Measurements from ENCODE around the gene EOLA1.
A peak's percentile ranks its signal among the peaks of the same experiment; 100 is the strongest.
"Not testable (repeated sequence)": the region's sequence is repeated elsewhere in the genome, so short reads cannot be mapped to it uniquely, and the experiment has no call there.

EOLA1 gene

DNA sequence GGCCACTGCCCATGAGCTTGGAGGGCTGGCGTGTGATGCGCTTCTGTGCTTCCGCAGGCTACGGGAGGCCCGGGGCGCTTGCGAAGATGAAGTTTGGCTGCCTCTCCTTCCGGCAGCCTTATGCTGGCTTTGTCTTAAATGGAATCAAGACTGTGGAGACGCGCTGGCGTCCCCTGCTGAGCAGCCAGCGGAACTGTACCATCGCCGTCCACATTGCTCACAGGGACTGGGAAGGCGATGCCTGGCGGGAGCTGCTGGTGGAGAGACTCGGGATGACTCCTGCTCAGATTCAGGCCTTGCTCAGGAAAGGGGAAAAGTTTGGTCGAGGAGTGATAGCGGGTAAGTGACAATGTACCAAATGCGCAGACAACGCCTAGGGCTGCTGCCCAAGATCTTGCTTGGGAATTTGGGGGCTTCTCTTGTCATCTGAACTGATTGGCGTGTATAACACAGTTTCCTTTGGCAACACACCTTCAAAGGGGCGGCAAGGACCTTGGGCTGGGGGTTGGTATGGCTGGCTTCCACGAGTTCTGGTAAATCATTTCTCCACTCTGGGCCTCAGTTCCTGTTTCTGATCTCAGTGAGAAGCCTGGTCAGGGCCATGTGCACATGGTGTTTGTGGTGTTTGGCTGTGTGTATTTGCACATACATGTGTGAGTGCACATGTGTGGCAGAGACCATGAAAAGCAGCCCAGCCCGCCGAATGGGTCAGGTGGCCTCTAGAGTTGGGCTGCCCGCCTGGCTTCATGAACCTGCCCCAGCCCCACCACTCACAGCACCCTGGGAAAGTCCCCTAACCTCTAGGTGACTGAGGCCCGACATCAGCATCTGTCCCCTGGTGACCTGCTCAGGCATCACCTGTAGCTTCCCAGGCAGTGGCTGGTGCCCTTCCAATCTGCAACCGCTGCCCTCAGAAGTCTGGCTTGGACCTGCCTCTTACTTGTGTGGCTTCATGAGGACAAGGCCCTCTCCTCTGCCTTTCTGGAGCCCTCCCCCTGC is 5.0 kb downstream of the EOLA1 start:
- DNase-seq (ENCODE audit: low read depth in 2 of 2) = not testable (repeated sequence)

DNA sequence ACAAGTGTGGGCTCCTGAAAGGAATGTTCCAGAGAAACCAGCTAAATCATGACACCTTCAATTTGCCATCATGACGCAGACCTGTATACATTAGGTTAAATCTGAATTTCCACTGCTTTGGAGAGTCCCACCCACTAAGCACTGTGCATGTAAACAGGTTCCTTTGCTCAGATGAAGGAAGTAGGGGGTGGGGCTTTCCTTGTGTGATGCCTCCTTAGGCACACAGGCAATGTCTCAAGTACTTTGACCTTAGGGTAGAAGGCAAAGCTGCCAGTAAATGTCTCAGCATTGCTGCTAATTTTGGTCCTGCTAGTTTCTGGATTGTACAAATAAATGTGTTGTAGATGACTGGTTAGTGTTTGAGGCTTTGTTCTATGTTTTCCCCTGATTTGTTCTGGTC is 6.2 kb downstream of the EOLA1 start:
- DNase-seq (ENCODE audit: low read depth in 2 of 2) = not testable (repeated sequence)

DNA sequence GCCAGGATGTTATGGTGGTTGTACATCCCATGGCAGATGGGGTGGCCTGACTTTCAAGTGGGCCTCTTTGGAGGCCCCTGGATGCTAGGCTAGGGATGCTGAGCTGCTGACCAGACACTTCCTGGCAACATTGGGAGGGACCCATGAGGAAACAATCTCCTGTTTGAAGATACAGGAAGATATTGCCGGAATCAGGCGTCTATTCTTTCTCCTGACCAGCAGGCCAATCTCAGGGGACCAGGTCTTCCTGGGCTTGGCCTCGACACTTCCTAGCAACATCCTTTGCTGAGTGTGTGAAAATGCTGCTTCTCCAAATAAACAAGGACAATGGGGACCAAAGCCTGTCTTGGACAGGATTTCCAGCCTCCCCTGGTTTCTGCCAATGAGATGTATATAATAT is 7.0 kb downstream of the EOLA1 start:
- DNase-seq (ENCODE audit: low read depth in 2 of 2) = not testable (repeated sequence)

DNA sequence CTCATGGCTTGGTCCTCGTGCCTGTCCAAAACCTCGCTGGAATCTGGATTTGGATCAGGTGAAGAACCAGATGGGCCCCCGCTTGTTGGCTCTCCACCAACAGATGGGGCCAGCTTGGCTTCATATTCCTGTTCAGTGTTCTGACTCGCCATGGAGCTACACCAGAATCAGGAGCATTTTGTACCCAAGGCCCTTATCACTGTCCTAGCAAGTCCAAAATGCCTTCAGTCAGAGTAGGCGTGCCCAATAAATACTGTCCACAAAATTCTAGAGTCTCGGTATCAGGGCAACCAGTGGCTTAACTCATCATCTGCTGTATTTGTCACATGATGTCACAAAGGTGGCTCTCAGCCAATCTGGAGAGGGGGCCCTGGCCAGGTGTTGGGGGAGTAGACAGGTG is 8.9 kb downstream of the EOLA1 start, which contains the start of gene HSFX3:
Gene HSFX3 (minus strand): TSS at position 224 of the 400 bp plus-strand sequence. CDS start 72 bp downstream, at position 152.
- not testable (repeated sequence) for DNase-seq (ENCODE audit: low read depth in 2 of 2)

DNA sequence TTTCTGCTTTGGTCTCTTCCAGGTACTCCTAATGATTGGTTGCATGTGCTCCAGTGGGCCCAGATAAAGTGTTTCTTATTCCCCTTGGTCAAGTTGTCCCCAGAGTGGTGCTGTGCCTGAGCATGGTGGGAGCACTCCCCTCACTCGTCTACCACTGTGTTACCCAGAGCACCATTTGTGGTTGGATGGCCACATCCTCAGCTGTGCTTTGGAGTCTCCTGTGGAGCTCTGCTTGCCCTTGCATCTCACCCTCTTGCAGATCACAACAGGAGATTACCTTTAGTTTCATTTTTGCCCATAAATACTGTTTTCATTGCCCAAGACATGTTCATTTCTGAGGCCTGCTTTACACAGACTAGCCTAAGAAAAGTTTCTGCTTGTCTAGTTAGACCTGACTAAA is 9.6 kb downstream of the EOLA1 start:
- not testable (repeated sequence) for DNase-seq (ENCODE audit: low read depth in 2 of 2)

DNA sequence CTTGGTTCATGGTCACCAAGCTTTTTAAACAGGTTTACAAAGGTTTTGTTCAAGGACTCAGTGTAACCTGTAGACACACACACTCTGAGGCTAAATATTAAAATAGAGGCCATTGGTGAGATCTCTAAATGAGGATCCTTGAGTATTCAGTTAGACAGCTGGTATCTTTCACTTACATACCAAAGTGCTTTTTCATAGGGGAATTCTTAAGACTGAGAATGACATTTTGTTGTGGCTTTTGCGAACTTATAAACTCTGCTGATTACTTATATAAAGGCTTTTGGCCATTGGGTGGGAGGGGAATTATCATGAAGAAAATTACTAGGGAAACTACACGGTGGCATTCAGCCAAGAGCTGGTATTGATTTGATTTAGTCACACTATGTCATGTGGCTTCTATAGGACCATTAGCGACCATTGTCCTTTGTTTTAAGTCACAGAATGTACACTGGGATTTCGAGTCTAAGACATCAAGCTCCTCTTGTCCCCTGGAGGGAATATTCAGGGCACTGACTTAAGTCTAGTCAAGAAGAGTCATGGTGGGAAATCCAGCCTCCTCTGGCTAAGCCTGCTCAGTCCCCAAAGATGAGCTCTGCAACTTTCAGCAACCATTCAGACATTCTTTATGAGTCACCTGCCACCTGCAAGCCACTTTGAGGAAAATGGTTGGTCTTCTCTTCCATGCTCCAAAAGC is 10.6 kb downstream of the EOLA1 start:
- DNase-seq (ENCODE audit: low read depth in 2 of 2) = not testable (repeated sequence)

DNA sequence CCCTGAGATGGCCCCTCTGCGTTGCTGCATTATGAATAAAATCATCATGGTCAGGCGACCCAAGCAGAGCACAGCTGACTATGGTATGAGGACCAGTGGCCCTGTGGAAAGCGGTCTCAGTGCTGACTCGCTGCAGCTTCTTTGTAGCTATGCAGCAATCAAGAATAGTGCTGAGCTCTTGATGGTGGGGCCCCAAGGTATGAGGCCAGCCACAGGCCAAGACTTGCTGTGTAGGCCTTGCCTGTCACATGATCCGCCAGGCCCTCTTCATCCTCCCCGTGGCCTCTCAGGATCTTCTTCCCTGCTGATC is 11.1 kb downstream of the EOLA1 start:
- DNase-seq (ENCODE audit: low read depth in 2 of 2) = not testable (repeated sequence)

DNA sequence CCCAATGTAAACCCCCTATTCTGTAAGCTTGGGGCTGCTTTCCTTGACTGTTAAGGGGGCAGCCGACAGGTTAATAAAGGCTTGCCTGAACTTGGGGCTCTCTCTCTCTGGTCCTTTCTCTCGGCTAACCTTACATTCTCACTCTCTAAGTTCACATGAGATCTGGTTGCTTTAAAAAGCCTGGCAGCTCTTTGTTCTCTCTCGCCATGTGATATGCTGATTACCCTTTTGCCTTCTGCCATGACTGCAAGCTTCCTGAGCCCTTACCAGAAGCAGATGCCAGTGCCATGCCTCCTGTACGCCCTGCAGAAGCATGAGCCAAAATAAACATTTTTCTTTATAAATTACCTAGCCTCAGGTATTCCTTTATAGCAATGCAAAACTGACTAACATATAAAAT is 14.4 kb downstream of the EOLA1 start:
- DNase-seq (ENCODE audit: low read depth in 2 of 2) = not testable (repeated sequence)

DNA sequence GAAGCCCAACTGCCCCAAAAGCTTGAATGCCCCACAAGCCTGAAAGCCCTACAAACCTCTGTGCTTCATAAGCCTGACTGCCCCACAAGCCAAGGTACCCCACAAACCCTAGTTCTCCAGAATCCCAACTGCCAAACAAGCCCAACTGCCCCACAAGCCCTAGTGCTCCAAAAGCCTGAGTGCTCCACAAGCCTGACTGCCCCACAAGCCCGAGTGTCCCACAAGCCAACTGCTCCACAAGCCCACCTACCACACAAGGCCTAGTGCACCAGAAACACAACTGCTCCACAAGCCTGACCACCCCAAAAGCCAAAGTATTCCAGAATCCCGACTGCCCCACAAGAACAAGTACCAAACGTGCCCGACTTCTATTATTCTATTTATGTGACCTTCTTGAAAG is 22.5 kb downstream of the EOLA1 start:
- no peak for DNase-seq (ENCODE audit: low read depth in 2 of 2)

DNA sequence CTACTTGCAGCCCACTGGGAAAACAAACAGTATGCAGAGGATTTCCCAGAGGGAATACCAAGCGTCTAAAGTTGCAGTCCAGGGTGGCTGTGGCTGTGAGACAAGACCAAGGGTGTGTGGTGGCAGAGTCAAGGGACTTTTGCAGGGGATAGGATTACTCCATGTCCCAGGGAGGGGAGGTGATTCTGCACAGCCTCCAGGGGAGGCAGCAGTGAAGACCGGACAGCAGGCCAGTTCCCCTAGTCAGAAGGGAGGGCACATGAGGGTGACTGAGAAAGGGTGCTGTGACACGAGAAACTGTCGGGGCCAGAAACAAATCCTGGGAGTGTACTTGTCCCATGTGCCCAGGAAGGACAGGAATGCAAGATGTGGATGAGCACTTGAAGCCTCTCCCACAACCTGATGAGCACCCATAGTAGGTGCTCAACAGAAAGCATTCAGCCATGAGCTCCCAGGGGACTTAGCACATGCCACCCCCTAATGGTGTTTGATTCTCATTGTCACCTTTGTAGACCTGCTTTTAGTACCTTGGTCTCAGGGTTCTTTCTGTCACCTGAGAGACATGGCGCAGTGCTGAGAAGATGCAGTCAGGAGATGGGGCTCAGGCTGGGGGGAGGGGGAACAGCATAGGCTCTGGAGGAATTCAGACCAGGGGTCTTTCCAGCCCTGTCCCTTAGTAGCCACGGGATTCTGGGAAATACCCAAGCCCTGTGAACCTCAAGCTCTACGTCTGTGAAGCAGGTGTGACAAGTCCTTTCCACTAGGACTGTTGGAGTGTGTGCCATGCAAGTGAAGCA is 27.0 kb downstream of the EOLA1 start:
- DNase-seq (ENCODE audit: low read depth in 2 of 2) = no peak

DNA sequence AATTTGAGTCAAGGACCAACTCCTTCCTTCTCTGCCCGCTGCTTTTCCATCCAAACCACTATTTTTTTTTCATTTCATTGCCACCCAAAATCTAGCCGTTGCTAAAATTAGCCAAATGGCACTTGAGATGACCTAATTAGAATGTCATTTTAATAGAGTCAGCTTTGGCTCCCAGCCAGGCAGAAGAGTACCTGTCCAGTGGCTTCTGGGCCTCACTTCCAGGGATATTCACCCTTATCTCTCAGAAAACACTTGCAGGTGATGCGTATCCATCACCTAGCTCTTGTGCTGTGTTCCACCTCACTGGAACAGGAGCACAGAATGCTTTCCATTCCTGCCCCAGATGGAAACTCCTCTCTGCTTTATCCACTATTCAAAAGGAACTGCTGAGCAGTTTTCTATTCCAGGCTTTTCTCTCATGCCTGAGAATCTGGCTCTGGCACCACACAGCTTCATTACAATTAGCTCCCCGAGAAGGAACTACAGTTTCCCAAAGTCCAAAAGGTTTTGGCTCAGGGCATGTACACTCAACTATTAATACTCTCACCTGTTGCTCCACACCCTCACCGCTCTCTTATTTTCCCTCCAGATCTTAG is 28.0 kb downstream of the EOLA1 start:
- DNase-seq (ENCODE audit: low read depth in 2 of 2) = no peak

DNA sequence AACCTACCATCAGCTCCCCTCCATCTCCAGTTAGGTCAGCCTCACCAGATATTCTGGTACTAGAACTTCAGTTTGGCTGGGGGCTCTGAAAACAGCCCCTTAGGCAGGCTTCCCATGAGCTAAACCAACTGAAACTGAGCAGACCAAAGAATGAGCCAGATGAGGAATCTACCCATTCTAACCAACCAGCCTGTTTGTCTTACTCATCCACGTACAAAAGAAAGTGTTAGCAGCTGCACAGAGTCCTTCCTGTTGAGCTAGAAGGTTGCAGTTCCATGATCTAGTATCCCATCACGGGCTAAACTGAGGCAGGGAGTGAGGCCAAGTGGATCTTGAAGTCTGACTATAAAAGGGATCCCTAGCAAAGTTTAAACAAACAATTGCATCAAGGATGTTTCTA is 29.0 kb downstream of the EOLA1 start:
- no peak for DNase-seq (ENCODE audit: low read depth in 2 of 2)

DNA sequence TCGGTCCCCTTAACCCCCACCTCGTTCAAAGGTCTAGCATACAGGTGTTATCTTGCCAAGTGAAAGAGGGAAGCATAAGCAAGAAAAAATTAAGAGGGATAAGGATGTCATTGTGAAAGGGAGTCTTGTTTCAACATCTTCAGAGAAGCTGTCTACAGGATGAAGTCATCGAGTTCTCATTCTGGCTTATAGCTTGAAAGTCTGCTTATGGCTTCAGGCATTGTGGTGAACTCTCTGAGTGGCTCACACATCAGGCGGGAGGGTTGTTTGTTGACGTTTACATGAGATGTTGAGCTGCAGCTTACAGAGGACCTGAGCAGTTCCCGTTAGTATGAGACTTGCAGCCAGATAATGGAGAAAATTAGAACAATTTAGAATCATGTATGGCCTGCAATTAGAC is 29.9 kb downstream of the EOLA1 start:
- DNase-seq (ENCODE audit: low read depth in 2 of 2) = peak in 1 of 2 experiments; percentile 1

DNA sequence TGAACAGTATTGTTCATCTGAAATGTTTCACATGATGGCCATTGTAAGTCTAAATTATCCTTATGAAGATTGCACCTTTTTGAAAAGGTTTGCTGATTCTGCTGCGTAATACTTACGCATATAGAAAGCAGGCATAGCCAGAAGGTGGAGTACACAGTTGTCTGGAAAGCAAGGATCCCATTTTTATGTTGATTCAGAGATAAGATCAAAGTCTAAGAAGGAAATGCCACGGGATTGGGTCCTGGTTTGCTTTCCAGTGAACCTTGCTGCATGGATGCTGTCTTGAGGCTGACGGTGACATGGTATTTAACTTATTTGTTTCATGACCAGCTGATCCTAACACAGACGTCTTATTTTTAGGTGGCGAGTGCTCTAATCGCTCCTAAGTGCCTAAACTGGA is 31.0 kb downstream of the EOLA1 start:
- no peak for DNase-seq (ENCODE audit: low read depth in 2 of 2)

DNA sequence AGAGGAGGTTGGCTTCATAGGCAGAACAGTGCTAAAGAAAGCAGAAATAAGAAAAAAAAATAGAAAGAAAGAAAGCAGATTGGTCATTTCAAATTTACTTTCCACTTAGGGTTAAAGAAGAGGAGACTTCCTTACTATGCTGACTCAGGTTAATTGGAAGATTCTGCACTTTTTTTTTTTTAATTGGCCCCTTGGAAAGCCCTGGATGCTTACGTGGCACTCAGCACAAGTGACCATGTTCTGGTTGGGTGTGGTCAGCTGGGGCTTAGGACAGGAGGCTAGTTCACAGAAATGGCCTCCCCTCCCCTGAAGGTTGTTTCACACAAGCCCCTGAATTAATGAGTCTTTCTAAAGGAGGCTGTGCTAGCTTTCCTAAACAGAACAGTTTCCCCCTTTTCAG is 31.9 kb downstream of the EOLA1 start:
- DNase-seq (ENCODE audit: low read depth in 2 of 2) = no peak

DNA sequence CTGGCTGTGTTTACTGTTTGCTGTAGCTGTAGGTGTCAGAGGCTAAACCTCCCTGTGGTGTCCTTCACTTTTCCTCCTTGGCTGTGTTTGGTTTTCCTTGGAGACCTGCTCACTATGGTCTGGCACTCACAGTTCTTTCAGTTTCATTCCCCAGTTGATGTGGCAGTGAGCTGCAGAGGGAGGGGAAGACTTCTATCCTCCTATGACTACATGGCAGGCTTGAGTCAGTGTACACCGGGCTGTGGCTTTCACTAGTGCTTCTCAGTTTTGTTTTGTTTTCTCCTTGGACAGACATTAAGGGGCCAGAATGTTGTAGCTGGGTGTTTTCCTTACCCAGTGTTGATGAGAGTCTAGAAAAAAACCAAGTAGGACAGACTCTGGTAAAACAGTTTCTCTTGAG is 32.6 kb downstream of the EOLA1 start:
- DNase-seq (ENCODE audit: low read depth in 2 of 2) = not testable (repeated sequence)

DNA sequence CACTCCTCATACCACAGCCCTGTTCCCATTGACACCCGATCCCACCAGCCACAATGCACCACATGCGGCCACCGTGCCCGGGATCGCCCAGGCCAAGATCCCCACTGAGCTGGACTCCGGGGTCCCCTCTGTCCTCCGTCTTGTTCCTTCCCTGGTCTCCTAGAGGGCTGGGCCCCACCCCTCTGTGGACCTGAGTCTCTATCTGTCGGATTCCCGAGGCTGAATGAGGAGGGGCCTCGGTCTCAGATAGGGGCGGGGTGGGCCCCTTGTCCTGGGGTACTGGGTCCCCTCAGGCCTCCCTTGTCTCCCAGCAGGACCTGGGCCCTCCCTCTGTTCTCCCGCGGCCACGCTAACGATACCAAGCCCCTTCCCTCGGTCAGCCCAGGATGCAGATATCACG is 44.8 kb downstream of the EOLA1 start:
- not testable (repeated sequence) for DNase-seq (ENCODE audit: low read depth in 2 of 2)

DNA sequence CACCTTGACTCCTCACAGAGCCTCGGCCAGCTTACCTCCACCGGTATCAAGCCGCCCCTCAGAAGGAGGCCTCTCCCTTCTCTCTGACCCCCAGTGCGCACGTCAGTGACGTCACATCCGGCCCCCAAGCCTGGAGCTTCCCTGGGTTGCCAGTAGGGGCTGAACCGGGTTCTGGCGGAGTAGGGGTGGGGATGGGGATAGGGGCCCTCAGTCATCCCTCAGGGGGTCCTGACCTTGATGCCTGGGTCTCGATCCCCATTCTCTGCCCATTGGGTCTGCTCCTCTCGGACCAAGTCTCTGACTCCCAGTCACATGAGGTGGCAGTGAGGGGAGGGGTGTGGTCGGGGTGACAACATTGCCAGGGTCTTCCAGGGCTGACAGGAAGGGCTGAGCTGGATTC is 46.5 kb downstream of the EOLA1 start, which contains the start of gene MAGEA9B:
Gene MAGEA9B (minus strand): TSS at position 101 of the 400 bp plus-strand sequence. CDS start 4,280 bp downstream, outside the sequence.
- DNase-seq (ENCODE audit: low read depth in 2 of 2) = not testable (repeated sequence)

DNA sequence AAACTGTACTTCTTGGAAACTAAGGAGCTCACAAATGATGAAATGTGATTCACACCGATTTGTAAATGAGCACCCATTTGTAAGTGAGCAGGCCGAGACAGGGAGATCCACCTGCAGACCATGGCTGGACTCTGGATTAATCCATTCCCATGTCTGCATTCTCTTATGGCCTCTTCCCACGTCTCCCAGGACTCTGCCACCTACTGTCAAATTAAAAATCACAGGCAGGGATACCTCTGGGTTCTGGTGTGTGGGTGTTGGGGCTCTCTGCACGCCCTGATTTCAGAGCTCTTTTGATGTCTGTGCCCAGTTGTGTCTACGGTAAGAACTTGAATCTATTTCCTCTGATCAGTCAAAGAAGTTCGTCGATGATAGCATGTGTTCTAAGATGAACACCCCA is 50.2 kb downstream of the EOLA1 start:
- DNase-seq (ENCODE audit: low read depth in 2 of 2) = not testable (repeated sequence)

DNA sequence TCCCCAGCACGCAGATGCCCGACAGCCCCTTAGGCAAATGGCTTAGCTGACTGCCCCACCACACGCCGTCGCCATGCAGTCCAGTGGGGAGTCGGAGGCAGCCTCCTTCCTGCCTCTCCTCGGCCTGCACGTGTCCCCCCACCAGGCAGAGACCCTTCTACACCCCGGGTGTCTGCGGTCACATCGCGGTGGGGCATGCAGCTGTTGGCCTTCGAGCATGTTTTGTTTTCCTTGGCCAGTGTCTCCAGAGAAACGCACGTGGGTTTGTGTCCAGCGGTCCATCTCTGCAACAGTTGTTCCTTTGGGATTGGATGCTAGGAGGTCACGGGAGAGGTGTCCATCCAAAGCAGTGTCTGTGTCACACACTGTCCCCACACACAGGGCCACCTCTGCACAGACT is 54.4 kb downstream of the EOLA1 start, which contains the start of gene HSFX2:
Gene HSFX2 (minus strand): TSS at position 101 of the 400 bp plus-strand sequence. CDS start 614 bp downstream, outside the sequence.
- not testable (repeated sequence) for DNase-seq (ENCODE audit: low read depth in 2 of 2)

DNA sequence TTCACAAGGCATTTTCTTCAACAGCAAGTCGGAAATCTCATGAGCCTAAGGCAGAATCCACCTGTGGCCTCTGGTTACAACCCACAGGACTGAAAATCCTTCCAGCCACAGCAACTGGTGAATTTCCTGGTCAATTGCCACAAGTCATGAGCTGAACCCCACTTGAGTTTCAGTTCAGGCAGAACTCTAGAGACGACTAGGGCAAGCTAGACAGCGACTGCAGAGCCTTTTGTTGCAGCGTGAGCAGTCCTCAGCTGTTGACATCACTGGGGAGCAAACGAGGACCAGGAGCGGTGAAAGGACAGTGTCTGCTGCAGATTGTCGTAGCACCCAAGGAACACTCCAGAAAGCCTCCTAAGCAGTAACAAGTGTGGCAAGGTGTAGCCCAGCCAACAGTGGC is 55.1 kb downstream of the EOLA1 start:
- not testable (repeated sequence) for DNase-seq (ENCODE audit: low read depth in 2 of 2)

Data from fibroblast of skin of left quadriceps (primary cell).